NK-92 (cell line): Measurements from ENCODE around the gene SCN2B.
"Not testable (repeated sequence)": the region's sequence is repeated elsewhere in the genome, so short reads cannot be mapped to it uniquely, and the experiment has no call there.

Source experiments
- DNase-seq: peaks from one replicate; lab custom pipeline; 2025; ENCODE audit not compliant: unreplicated experiment; lab: John Stamatoyannopoulos, UW

SCN2B gene

GRCh38 chr11:118207079-118207478 is 30.6 kb upstream of the SCN2B start:
- DNase-seq, result no peak

GRCh38 chr11:118206391-118207031 is 30.1 kb upstream of the SCN2B start:
- DNase-seq, result no peak

GRCh38 chr11:118205606-118206378 is 29.4 kb upstream of the SCN2B start:
- DNase-seq, result no peak

- DNase-seq, result no peak
These were observed 26.4 kb upstream of the SCN2B start for GRCh38 chr11:118202599-118203422.

GRCh38 chr11:118201966-118202365 is 25.5 kb upstream of the SCN2B start:
- no peak for DNase-seq

- DNase-seq, result no peak
These were observed 24.7 kb upstream of the SCN2B start for GRCh38 chr11:118200901-118201680.

GRCh38 chr11:118200497-118200896 is 24.1 kb upstream of the SCN2B start:
- no peak for DNase-seq

- DNase-seq, result no peak
These were observed 22.7 kb upstream of the SCN2B start for GRCh38 chr11:118199135-118199534.

GRCh38 chr11:118198370-118198769 is 21.9 kb upstream of the SCN2B start:
- peak; percentile 27 for DNase-seq

GRCh38 chr11:118194835-118195627 is 18.6 kb upstream of the SCN2B start:
- DNase-seq, result no peak

- DNase-seq, result no peak
These were observed 17.6 kb upstream of the SCN2B start for GRCh38 chr11:118193910-118194566.

GRCh38 chr11:118192817-118193216 is 16.4 kb upstream of the SCN2B start:
- DNase-seq, result not testable (repeated sequence)

GRCh38 chr11:118190942-118191506 is 14.6 kb upstream of the SCN2B start:
- DNase-seq, result not testable (repeated sequence)

- DNase-seq, result no peak
These were observed 10.1 kb upstream of the SCN2B start for GRCh38 chr11:118186346-118187107.

- no peak for DNase-seq
These were observed 8.5 kb upstream of the SCN2B start for GRCh38 chr11:118184784-118185579.

GRCh38 chr11:118183691-118184090 is 7.3 kb upstream of the SCN2B start:
- not testable (repeated sequence) for DNase-seq

GRCh38 chr11:118180300-118180703 is 3.9 kb upstream of the SCN2B start:
- DNase-seq, result no peak

GRCh38 chr11:118176778-118177134 is 317 bp upstream of the SCN2B start:
- DNase-seq, result no peak
